Measurements from ENCODE around the gene DOCK7.

DNA sequence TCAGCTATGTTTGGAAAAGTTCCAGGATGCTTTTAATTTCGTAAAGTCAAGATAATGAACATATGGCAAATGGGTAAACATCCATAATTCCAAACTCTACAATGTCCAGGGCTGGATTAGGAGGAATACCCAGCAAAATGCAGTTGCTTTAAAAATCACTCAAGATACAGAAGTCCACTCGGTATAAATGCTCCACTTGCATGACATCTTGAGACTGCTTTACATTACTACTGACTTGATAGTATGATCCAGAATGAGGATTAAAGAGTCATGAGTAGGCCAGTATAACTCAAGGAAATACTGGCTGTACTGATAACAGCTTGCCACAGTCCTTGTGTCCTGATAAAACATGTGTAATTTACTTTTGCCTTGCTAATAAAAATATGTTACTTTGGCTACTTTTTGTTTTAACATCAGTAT lies 149.1 kb downstream of the DOCK7 start:
- TF ChIP-seq, protein P1, sequence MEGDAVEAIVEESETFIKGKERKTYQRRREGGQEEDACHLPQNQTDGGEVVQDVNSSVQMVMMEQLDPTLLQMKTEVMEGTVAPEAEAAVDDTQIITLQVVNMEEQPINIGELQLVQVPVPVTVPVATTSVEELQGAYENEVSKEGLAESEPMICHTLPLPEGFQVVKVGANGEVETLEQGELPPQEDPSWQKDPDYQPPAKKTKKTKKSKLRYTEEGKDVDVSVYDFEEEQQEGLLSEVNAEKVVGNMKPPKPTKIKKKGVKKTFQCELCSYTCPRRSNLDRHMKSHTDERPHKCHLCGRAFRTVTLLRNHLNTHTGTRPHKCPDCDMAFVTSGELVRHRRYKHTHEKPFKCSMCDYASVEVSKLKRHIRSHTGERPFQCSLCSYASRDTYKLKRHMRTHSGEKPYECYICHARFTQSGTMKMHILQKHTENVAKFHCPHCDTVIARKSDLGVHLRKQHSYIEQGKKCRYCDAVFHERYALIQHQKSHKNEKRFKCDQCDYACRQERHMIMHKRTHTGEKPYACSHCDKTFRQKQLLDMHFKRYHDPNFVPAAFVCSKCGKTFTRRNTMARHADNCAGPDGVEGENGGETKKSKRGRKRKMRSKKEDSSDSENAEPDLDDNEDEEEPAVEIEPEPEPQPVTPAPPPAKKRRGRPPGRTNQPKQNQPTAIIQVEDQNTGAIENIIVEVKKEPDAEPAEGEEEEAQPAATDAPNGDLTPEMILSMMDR (IDR thresholded peaks at IDR 0.05; ENCODE audit: insufficient read depth, low read length, poor library complexity, severe bottlenecking): no peak
- no peak for TF ChIP-seq EZH2phosphoT487 (conservative IDR thresholded peaks at IDR 0.05; ENCODE audit: low read length)

All from SU-DHL-6 (cell line).